Cerebellar nuclear complex (tissue), 1 donor: ENCODE measurements around the gene LCN2.

Experiments
- DNase-seq, 2 experiments: peaks; one replicate each; lab custom pipeline; 2025; lab: John Stamatoyannopoulos, UW

Gene LCN2

GRCh38 chr9:128201441-128202369 lies 52.5 kb downstream of the LCN2 start:
- no peak for DNase-seq

- no peak for DNase-seq
Measured at GRCh38 chr9:128202648-128203023, 53.4 kb downstream of the LCN2 start.
